Measurements from ENCODE around the gene PALS1.

Gene PALS1

GRCh38 chr14:67241411-67242167, at the start of gene PALS1:
PALS1 (plus strand) TSS chr14:67241435; CDS start chr14:67279171, 37,736 bp downstream.
- peak; percentile 14 for DNase-seq

- no peak for DNase-seq
Observed at GRCh38 chr14:67191768-67192290, 49.4 kb upstream of the PALS1 start.

- DNase-seq, result no peak
Observed at GRCh38 chr14:67192366-67192765, 48.9 kb upstream of the PALS1 start.

- DNase-seq, result no peak
Observed at GRCh38 chr14:67195279-67195678, 46.0 kb upstream of the PALS1 start.

GRCh38 chr14:67199016-67199415, 42.2 kb upstream of the PALS1 start:
- DNase-seq, result no peak

GRCh38 chr14:67207810-67208209, 33.4 kb upstream of the PALS1 start:
- no peak for DNase-seq

- DNase-seq, result no peak
Observed at GRCh38 chr14:67218126-67218525, 23.1 kb upstream of the PALS1 start.

- DNase-seq, result no peak
Observed at GRCh38 chr14:67221248-67221981, 19.8 kb upstream of the PALS1 start.

- no peak for DNase-seq
Observed at GRCh38 chr14:67221982-67222328, 19.3 kb upstream of the PALS1 start.

GRCh38 chr14:67225523-67225922, 15.7 kb upstream of the PALS1 start:
- no peak for DNase-seq

- DNase-seq, result no peak
Observed at GRCh38 chr14:67228325-67228984, 12.8 kb upstream of the PALS1 start.

- DNase-seq, result no peak
Observed at GRCh38 chr14:67232066-67232465, 9.2 kb upstream of the PALS1 start.

- DNase-seq, result no peak
Observed at GRCh38 chr14:67232621-67233020, 8.6 kb upstream of the PALS1 start.

- DNase-seq, result no peak
Observed at GRCh38 chr14:67237591-67237990, 3.6 kb upstream of the PALS1 start.

- no peak for DNase-seq
Observed at GRCh38 chr14:67239582-67239981, 1.7 kb upstream of the PALS1 start.

- DNase-seq, result peak; percentile 14
Observed at GRCh38 chr14:67240168-67240932, 885 bp upstream of the PALS1 start.

- peak; percentile 80 for DNase-seq
Observed at GRCh38 chr14:67240978-67241410, 241 bp upstream of the PALS1 start.

- DNase-seq, result no peak
Observed at GRCh38 chr14:67242168-67242420, 859 bp downstream of the PALS1 start.

- DNase-seq, result no peak
Observed at GRCh38 chr14:67245104-67245503, 3.9 kb downstream of the PALS1 start.

GRCh38 chr14:67251573-67252226, 10.5 kb downstream of the PALS1 start:
- no peak for DNase-seq

- DNase-seq, result no peak
Observed at GRCh38 chr14:67253076-67253635, 11.9 kb downstream of the PALS1 start.

GRCh38 chr14:67257906-67258305, 16.7 kb downstream of the PALS1 start:
- no peak for DNase-seq
